Fibroblast of pulmonary artery (primary cell): Measurements from ENCODE around the gene CD80.

Experiments
- DNase-seq: peaks from one replicate; pipeline ENCODE4 v3.0.0-alpha.2; 2010; ENCODE audit warnings: low read depth
- H3K4me3 ChIP-seq: replicated peaks from 2 replicates; pipeline ENCODE4 v1.5.1; 2011; ENCODE audit warnings: low read depth, mild to moderate bottlenecking, control low read depth, low read length, moderate library complexity
- TF ChIP-seq, protein P1 (sequence below): IDR thresholded peaks from 2 replicates; pipeline ENCODE4 v1.5.1; 2011; ENCODE audit warnings: mild to moderate bottlenecking, control low read depth, low read length, inconsistent platforms; ENCODE audit errors: missing control alignments

Gene CD80

GRCh38 chr3:119559441-119559963, at the start of gene CD80:
TSS of gene CD80 (minus strand) at chr3:119559614. CDS start at chr3:119557728, 1,886 bp downstream.
- TF ChIP-seq, protein P1, sequence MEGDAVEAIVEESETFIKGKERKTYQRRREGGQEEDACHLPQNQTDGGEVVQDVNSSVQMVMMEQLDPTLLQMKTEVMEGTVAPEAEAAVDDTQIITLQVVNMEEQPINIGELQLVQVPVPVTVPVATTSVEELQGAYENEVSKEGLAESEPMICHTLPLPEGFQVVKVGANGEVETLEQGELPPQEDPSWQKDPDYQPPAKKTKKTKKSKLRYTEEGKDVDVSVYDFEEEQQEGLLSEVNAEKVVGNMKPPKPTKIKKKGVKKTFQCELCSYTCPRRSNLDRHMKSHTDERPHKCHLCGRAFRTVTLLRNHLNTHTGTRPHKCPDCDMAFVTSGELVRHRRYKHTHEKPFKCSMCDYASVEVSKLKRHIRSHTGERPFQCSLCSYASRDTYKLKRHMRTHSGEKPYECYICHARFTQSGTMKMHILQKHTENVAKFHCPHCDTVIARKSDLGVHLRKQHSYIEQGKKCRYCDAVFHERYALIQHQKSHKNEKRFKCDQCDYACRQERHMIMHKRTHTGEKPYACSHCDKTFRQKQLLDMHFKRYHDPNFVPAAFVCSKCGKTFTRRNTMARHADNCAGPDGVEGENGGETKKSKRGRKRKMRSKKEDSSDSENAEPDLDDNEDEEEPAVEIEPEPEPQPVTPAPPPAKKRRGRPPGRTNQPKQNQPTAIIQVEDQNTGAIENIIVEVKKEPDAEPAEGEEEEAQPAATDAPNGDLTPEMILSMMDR = peak; percentile 56
- DNase-seq = peak; percentile 65
- H3K4me3 ChIP-seq = no peak within 1 kb of the TSS

- TF ChIP-seq, protein P1 = no peak
- H3K4me3 ChIP-seq = no peak overlapping the region
Measured at GRCh38 chr3:119608405-119609000, 49.1 kb upstream of the CD80 start.

GRCh38 chr3:119604878-119605277, 45.5 kb upstream of the CD80 start:
- peak; percentile 75 for DNase-seq
- H3K4me3 ChIP-seq = no peak overlapping the region
- TF ChIP-seq, protein P1 = no peak

More at GRCh38 chr3:119608405-119609000, 49.1 kb upstream of the CD80 start:
- DNase-seq = no peak

DNA sequence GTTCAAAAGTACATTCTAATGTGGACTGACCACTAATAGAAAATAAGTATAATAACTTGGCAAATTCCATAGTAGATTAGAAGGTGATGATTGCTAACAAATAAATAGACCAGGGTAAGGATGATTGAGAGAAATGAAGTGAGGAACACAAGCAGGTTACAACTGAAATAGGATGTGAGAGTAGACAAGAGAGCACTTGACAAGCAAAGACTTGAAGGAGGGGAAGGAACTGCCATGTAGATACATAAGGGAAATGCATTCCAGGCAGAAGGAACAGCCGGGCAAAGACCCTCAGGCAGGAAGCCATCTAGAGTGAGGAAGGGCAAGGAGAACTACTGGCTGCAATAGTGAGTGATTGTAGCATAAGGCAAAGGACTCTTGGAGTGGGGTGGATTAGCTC, 43.3 kb upstream of the CD80 start:
- TF ChIP-seq, protein P1 = no peak
- DNase-seq = no peak

DNA sequence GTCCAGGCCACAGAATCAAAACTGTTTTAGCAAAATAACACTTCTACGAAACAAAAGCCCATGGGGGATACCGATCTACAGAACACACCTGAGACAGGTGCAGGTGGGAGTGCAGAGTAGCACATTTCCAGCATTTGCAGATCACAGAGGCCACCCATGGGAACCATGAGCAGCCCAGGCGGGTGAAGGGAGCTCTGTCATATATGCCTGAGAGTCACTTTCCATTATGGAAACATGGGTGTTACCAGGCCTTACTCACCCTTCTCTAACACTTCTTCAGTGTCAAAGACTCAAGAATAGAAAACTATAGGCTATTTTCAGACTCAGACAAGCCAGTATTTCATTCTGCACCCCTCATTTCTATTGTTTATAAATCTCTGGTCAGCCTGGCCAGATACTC, 41.7 kb upstream of the CD80 start:
- DNase-seq = no peak
- TF ChIP-seq, protein P1 = no peak
- no peak overlapping the region for H3K4me3 ChIP-seq

More for the DNA sequence above, 43.3 kb upstream of the CD80 start:
- H3K4me3 ChIP-seq = no peak overlapping the region

- no peak for DNase-seq
- TF ChIP-seq, protein P1 = peak; percentile 21
- H3K4me3 ChIP-seq = no peak overlapping the region
Measured at GRCh38 chr3:119600732-119601131, 41.3 kb upstream of the CD80 start.

DNA sequence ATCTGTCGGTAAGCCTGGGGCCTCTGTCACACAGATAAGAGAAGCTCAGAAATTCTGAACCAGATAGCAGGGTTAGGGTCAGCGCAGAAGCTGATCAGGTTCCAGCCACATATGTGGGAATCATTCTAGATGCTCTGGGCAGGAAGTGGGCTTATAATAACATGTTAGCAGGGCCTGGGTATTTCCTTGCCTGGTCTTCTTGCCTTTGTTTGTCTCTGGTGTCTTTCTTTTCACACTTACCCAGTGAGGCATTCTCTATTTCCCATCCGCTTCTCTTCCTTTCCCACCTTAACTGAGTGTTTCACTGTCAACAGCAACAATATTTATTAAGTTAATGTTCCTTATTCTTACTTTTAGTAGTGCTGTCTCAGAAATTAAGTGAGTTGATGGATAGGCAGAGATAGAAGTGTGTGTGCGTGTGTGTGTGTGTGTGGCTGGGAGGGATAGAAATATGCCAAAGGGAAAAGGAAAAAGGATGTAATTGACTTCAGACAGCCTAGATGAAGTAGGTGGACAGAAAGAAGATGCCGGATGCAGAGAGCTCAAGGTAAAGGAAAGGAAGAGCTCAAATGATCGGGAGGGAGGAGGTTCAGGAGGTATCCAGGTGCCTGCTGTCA, 40.3 kb upstream of the CD80 start:
- TF ChIP-seq, protein P1 = no peak
- no peak for DNase-seq
- no peak overlapping the region for H3K4me3 ChIP-seq
